HG03045 (cell line): ENCODE data around the gene MBTPS1.
A peak's percentile ranks its signal among the peaks of the same experiment; 100 is the strongest.

Source experiments
- ATAC-seq: cut with Tn5 transposase; IDR thresholded peaks from one replicate; pipeline ENCODE4 v1.9.1; 2021; ENCODE audit warnings: mild to moderate bottlenecking, moderate library complexity; ENCODE audit not compliant: unreplicated experiment

The MBTPS1 gene

GRCh38 chr16:84104231-84104630 lies 12.5 kb downstream of the MBTPS1 start:
- ATAC-seq, result no peak

DNA sequence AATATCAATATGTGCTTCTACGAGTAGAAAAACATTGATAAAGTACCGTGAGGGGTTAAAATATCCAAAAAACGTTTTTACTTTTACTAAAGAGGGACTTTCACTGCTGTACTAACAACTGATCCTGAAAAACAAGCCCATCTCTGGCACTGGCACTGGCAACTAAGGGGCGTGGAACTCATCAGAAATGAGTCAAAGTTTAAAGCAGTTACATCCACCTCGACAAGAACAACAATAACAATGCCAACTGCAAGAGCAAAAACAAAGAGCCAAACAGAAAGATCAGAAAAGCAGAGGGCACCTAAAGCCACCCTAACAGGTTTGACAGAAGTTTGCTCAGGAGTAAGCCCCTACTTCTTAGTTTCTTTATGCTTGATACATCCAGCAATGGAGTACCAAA lies 13.1 kb downstream of the MBTPS1 start:
- no peak for ATAC-seq

DNA sequence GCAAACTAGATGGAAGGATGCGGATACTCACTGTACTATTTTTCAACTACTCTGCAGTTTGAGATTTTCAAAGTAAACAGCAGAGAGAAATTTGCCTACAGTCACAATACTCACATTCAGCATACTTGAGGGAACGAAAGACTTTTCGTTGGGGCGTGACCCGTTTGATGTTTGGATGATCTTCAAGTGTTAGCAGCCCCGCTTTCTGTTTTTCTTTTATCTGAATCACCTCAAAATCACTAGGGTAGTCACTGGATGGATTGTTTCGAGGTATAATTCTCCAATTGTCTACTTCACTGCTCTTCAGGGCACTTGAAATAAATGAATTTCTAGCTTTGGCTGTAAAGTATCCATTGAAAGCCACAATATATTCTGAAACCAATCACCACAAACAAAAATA lies 17.8 kb downstream of the MBTPS1 start:
- no peak for ATAC-seq

DNA sequence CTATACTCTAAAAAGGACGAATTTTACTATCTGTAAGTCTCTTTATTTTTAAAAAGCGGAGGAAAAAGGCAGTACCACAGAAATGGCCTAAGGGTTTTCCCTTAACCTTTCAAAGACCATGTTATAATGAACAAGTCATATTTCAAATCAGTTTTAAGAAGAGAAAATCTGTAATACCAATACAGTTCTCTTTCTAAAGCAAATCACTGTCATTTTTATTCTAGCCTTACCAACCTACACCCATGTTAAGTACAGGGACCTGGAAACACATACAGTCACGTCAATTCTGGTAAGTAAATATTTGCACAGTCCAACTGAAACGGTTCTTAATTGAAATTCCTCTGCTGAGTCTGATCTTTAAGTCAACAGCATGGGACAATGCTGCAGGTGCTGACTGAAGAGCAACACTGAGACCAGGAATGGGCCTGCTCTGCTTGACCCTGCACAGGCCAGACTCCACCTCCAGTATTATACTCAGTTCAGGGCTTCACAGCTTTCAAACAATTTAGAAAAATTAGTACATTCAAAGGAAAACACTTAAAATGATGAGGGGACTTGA lies 20.2 kb downstream of the MBTPS1 start:
- ATAC-seq, result no peak

- no peak for ATAC-seq
Observed at GRCh38 chr16:84095466-84095865, 21.3 kb downstream of the MBTPS1 start.

- ATAC-seq, result no peak
Observed at GRCh38 chr16:84093879-84094270, 22.9 kb downstream of the MBTPS1 start.

GRCh38 chr16:84093120-84093878 lies 23.4 kb downstream of the MBTPS1 start:
- no peak for ATAC-seq

- no peak for ATAC-seq
Observed at GRCh38 chr16:84091460-84091859, 25.3 kb downstream of the MBTPS1 start.

DNA sequence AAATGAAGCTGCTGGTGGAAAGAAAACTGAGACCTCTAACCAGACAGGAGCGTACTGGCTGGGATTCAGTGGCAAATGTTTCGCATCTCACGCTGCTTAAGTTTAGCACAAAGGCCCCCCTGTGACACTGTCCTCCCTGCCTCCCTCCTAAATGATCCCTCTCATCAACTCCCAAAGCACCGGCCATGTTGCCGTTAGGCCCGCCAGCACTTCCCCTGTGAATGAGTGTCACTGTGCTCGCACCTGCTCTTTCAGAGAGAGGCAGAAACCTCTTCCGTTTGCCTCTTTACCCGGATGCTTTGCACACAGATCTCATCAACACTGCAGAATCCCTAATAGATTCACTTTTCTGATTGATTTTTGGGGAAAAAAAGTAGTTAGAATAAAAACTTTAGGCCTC lies 26.5 kb downstream of the MBTPS1 start:
- ATAC-seq, result no peak

GRCh38 chr16:84088695-84089395 lies 27.9 kb downstream of the MBTPS1 start:
- ATAC-seq, result peak; percentile 83

- ATAC-seq, result no peak
Observed at GRCh38 chr16:84087466-84088151, 29.1 kb downstream of the MBTPS1 start.

- ATAC-seq, result no peak
Observed at GRCh38 chr16:84087001-84087400, 29.7 kb downstream of the MBTPS1 start.

GRCh38 chr16:84086341-84086740 lies 30.4 kb downstream of the MBTPS1 start:
- ATAC-seq, result no peak

DNA sequence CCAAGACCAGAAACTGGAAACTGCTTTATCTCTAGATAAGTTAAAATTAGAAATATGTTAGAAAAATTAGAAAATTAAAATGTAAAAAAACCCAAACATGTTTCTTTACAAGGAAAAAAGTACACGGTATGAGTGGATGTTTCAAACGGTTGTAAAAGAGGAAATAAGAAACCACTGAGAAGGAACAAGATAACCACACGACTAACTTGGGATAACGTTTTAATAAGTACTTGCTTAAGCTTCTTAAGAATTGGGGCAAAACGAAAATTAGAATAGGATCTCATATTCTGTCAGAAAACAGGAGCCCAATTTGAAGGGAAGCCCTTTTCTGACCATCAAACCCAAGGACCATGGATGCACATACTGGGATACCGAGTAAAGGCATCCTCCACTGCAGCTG lies 31.0 kb downstream of the MBTPS1 start:
- ATAC-seq, result no peak

GRCh38 chr16:84085271-84085667 lies 31.5 kb downstream of the MBTPS1 start:
- no peak for ATAC-seq

DNA sequence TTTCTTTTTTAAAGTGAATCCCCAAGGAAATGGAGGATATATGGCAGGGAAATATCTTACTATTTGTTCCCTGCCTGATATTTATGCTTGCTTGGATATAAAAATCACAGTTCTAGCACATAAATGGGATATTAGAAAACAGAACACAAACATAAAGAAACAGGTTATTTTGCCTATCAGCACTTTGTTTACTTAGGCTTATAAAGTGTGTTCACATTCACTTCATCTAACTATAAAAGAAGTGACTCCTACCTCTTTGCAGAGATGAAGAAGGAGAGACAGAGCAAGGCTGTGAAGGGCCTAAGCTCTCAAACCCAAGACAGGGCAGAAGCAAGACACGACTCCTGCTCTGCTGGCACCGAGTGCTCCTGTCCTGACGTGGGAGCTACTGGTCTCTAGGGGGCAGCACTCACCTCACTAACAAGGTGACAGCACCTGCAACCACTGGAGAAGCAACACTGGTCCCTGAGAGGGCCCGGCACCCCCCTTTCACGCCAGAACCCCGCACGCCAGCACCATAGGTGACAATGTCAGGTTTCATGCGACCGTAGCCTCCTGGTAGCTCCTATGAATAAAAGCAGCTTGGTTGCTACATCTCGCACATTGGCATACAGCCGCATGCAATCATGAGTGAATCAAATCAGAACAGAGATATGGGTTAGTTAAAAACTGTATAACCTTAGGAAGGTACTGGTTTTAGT lies 32.0 kb downstream of the MBTPS1 start:
- peak; percentile 40 for ATAC-seq

DNA sequence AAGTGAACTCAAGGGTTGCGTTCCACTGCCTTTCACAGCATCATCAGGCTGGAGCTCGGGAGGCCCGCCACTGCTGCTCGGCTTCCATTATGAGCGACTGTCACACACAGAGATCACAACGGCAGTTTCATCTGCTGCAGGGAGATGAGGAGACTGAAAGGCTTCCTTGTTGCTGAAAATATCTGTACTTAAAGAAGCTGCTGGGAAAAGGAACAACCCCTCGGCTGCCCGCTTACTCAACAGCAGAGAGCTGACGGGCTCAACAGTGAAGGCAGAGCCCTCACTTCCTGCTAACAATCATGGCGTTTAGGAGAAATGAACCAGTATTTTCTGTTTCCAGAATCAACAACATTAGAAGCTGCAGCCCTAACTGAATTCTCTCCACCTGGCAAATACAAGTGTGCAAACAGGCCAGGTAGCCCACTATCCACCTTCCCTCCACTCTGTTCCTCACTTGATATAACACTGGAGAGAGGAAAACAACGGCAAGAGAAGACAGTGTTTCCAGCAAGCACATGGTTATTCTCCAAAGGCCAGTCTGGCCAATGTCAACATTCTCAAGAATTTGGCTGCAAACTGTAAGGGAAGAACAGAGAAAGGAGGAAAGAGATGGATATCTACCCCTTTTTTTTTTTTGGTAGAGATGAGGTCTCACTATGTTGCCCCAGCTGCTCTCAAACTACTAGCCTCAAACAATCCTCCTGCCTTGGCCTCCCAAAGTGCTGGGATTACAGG lies 33.7 kb downstream of the MBTPS1 start:
- ATAC-seq, result no peak

DNA sequence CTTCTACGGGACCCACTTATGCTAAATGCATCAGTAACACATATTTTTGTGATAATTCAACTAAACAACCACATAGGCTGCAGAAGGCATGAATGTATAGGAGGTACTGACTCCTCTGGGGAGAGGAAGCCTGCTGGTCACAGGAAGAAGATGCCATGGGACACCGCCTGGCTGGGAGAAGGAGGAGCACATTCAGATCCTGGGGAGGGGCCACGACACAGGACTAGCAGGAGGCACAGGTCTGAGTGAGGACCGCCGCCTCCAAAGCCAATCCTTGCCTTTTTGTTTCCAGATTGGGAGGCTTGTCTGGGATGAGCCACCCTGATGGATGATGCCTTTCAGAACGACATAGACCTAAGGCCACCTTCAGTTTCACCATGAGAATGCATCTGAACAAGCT lies 34.6 kb downstream of the MBTPS1 start:
- ATAC-seq, result no peak

GRCh38 chr16:84081446-84081989 lies 35.2 kb downstream of the MBTPS1 start:
- no peak for ATAC-seq

- ATAC-seq, result no peak
Observed at GRCh38 chr16:84080813-84081212, 35.9 kb downstream of the MBTPS1 start.
